ENCODE data around the gene ATRAID.

DNA sequence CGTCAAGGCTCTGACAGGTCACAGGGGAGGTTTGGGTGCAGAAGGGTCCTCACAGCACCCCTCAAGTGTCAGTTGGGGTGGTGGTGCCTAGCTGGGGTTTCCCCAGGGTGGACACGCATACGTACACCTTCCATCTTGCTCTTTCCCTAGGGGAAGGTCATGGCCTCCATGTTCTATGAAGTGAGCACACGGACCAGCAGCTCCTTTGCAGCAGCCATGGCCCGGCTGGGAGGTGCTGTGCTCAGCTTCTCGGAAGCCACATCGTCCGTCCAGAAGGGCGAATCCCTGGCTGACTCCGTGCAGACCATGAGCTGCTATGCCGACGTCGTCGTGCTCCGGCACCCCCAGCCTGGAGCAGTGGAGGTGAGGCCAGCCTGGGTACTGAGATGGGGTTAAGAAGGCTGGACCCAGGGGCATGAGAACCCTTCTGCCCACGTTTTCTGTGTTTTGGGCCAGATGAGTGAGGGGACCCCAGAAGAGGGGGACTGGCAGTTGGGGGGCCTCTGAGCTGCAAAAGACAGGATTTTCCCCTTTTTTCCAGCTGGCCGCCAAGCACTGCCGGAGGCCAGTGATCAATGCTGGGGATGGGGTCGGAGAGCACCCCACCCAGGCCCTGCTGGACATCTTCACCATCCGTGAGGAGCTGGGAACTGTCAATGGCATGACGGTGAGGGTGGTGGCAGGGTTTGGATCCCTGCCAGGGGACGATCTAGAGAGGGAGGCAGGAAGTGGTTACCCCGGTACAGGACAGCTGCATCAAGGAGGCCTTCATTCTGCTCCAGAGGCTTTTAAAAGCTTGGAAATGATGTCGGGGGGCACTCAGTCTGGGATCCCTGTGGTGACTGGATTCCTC, 30.1 kb downstream of the ATRAID start:
- TF ChIP-seq POLR2A (IDR thresholded peaks at IDR 0.05; ENCODE audit: low read depth, low read length) (no peak), POLR2AphosphoS5 (IDR thresholded peaks at IDR 0.05; ENCODE audit: low read depth, low read length) (no peak), TAF1 (IDR thresholded peaks at IDR 0.05; ENCODE audit: low read depth, low read length) (no peak)

Data from GM12891 (cell line).